GM18867 (cell line): ENCODE data around the gene ST6GALNAC2.
"Not testable (repeated sequence)": the region's sequence is repeated elsewhere in the genome, so short reads cannot be mapped to it uniquely, and the experiment has no call there.

Experiments
- ATAC-seq: cut with Tn5 transposase; IDR thresholded peaks from one replicate; pipeline ENCODE4 v1.9.1; 2021; ENCODE audit warnings: mild to moderate bottlenecking, moderate library complexity; ENCODE audit not compliant: unreplicated experiment

The ST6GALNAC2 gene

DNA sequence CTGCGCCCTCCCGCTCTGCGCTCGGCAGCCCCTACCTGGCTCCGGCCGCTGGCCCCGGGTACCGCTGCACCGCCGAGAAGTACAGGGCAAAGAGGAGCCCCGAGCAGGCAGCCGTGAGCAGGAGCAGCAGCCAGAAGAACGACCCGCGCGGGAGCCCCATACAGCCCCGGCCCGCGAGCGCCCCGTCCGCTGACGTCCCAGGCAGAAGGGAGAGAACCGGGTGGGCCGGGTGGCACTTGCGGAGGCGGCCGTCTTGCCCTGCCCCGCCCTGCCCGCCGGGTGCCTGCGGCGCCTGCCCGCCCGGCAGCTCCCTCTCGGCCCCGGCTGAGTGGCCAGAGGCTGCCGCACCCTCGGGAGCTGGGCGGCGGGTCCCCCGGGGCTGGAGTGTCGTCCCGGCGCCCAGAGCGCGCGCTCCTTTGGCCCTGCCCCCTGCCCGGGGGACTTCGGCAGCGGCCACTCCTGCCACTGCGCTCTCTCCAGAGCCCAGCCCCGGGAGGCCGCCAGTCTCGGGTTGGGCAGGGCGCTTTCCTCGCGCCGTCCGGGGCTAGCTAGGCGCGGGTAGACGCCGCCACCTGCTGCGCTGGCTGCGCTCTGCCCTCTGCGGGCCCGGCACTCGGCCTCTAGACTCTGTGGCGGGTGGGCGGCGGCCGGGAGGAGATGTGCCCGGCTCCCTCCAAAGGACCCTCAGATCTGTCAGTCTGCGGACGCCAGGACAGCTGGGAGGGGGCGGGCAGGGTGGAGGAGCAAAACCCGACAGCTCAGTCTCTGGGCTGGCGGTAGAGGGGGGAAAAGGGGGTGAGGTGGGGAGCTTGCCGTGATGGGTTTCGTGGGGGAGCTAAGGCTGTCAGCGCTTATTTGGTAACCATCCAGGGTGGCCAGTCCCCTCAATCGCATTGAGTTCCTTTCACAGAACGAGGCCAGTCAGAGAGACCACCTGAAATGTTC is at the start of gene ST6GALNAC2:
Gene ST6GALNAC2 (minus strand): TSS at position 212 of the 945 bp plus-strand sequence. CDS start 52 bp downstream, at position 160.
- ATAC-seq: no peak

DNA sequence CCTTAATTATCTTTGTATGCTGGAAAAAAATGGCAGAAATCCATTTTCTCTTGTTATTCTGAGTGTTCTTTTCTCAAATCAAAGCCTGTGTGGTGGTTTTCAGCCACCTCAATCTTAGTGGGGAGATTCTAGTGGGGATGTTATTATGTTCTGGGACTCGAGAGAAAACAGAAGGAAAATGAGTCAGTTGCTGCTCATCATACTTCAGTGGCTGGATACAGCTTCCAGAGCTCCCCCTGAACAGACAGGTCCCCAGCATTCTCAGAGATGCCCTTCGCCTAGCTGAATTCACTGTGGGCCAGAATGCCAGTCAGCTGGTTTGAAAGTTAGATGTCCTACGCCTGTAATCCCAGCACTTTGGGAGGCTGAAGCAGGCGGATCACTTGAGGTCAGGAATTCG is 49.4 kb upstream of the ST6GALNAC2 start:
- no peak for ATAC-seq

DNA sequence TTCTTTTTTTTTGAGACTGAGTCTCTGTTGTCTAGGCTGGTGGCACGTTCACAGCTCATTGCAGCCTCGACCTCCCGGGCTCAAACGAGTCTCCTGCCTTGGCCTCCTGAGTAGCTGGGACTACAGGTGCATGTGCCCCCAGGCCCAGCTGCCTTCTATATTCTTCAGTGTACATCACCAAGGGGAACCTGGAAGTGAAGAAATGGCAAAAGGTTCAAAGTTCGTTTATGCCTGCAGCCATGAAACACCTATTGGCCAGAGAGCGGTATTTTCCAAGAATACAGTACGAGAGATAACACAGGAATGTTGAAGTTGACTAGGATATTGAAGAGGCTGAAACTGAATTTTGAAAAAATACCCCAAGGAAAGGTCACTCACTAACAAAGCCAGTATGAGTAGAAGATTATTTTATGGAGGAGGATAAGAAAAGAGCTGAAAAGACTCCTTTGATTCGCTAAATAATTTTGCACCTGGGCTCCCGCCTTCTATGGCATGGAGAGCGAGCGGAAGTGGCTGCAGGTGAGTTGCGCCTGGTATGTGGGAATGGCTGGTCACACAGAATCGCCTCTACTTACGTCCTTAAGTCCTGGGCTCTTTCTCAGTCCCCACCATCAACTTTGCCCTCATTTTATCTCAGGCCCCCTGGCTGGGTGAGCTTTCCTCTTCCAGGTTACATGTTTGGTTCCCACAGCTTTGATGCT is 48.1 kb upstream of the ST6GALNAC2 start:
- no peak for ATAC-seq

DNA sequence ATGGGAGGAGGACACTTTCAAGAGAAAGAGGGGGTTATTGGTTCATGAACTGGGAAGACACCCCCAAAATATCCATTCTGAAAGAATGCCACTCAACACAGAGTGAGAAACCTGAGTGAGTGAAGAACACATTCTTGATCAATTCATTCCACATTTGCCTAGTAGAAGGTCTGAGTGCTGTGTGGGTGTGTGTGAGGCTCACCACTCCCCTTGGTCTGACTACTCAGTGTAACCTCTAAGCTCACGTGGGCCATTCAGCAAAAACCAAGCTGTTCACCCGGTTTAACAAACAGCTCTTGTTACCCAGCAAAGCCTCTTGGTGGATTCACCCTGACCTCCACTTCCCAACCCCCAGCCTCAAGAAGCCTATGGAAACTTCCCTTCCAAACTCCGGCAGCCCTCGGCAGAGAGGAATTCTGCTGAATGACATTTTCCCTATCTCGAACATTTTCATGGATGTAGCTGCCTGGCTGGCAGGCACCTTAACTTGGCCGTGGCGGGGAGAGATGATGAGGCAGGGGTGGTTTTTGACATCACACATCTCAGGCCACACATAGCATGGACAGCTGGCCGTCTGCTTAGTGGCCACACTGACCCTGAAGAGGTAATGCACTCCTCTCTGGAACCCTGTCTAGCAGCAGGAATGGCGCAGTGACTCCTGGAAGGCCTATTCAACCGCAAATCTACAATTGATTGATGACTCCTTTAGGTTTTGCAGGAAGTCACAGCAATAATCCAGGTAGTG is 46.3 kb upstream of the ST6GALNAC2 start:
- ATAC-seq: no peak

DNA sequence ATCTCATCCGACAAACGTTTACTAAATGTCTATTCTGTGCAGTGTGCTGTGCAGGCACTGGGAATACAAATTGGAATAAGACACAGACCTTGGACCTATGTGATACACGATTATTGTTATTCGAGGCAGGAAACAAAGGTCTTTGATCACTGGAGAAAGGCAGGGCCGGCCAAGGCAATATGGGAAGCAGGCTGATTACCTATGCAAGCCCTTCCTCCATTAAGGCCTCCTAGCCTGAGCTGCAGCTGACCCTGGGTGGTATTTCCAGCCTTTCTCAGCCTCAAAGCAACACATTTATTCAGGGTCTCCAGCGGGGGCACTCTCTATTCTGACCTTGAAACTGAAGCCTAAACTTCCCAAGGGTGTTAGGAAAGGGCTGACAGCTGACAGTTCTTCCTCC is 44.5 kb upstream of the ST6GALNAC2 start:
- no peak for ATAC-seq

DNA sequence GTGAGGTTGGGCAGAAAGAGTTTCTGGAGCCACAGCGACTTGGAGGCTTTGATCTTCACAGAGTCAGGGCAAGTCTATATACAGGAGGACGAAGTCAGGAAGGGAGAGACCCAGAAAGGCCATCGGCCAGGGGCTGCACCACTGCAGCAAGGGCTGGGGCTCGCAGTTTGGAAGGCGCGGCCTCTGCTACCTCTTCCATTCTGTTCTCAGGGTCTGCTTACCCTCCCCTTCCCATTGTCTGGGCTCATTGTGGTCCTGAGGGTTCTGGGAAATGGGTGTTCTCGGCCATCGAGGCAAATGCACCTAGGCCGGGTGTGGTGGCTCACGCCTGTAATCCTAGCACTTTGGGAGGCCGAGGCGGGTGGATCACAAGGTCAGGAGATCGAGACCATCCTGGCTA is 41.9 kb upstream of the ST6GALNAC2 start:
- no peak for ATAC-seq

DNA sequence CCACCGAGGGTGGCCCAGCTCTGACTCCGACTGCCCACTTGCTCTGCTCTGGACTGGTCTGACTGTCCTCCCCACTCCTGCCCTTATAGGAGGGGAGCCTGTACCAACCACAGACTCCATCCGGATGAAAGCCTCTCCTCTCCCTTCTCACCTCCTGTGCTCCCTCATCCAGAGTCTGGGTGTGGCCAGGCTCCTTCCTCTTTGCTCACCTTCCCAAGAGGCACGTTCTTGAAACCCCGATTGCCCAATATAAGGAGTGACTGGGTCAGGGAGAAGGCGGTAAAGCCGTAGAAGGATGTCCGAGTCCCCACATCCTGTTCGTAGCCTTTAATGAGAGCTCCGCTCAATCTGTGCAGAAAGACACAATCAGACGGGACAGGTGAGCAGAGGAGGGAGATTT is 40.8 kb upstream of the ST6GALNAC2 start:
- no peak for ATAC-seq

DNA sequence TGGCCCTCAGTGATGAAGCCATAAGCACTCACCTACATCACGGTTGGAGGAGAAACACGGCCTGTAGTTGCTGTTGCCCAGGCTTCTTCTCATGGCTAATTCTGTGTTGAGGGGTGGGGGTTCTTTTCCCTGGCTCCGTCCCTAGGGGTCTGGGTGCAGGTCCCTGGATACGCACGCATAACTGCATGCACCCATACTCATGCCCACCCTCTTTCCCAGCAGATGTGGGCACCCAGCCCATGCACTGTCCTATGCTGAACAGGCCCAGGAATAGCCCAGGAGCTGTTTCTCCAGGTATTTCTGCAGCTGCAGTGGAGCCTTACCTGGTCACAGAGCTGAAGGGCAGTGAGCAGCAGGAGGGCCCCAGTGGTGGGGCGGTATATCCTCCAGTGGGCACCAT is 39.8 kb upstream of the ST6GALNAC2 start:
- ATAC-seq: no peak

DNA sequence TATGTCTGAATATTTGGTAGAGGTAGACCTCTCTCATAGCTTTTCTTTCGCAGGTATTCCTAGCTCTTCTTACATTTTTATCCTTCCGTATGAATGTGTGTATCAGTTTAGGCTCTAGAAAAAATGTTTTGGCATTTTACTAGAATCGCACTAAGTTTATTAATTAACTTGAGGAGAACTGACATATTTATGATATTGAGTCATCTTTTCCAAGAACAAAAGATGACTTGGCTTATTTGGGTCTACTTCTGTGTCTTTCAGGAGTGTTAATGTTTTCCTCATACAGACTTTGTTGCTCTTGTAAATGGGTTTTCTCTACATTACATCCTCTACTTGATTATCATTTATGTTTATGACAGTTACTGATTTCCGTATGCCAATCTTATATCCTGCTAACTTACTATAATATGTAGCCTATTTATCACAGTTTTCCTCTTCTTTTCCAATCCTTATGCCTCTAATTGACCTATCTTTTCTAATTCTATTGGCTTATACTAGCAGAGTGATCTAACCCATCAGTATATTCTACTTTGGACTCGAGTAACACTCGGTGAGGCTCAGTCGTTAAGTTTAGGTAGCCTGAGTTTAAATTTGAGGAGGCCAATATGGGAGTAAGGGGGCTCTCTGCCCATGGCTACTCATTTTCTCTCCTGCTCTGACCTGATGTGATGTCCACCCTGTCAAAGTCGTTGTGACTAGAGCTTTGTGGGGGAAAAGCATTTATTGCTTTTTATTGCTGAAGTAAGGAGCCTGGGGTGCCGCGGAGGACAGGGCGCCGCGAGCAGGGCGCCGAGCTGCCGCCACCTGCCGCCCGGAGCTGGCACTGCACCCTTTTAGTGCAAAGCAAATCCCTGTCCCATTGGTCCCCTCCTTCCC is 37.8 kb upstream of the ST6GALNAC2 start:
- ATAC-seq: no peak

DNA sequence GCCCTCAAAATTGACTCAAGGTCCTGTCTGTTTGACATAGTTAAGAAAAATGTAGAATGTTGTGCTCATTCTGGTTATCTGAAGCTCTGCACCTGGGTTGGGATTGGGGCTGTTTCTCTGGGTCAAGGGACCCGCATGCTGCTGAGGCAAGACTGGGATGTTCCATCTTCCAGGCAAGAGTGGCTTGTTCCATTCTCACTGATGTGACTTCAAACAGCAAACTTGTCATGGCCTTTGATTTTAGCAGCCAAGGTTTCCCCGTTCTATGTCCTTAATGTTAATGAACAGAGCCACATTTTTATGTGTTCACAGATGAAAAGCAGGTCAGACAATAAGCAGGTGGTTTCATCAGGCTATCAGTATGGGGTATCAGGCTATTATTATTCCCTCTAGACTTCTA is 32.2 kb upstream of the ST6GALNAC2 start:
- no peak for ATAC-seq

DNA sequence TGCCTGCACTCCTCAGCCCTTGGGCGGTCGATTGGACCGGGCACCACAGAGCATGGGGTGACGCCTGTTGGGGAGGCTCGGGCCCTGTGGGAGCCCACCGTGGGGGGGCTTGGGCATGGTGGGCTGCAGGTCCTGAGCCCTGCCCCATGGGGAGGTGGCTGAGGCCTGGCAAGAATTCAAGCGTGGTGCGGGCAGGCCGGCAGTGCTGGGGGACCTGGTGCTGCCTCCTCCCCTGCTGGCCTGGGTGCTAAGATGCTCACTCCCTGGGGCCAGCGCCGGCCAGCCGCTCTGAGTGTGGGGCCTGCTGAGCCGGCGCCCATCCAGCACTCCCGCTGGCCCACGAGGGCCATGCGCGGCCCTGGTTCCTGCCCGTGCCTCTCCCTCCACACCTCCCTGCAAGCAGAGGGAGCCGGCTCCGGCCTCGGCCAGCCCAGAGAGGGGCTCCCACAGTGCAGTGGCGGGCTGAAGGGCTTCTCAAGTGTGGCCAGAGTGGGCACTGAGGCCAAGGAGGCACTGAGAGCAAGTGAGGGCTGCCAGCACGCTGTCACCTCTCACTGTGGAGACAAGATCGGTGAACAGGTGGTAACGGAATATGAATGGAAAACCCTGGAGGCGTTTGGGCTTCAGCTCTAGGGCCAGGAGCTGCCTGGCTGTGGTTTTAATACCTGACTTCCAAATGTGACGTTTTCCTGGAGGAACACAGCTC is 29.4 kb upstream of the ST6GALNAC2 start:
- no peak for ATAC-seq

DNA sequence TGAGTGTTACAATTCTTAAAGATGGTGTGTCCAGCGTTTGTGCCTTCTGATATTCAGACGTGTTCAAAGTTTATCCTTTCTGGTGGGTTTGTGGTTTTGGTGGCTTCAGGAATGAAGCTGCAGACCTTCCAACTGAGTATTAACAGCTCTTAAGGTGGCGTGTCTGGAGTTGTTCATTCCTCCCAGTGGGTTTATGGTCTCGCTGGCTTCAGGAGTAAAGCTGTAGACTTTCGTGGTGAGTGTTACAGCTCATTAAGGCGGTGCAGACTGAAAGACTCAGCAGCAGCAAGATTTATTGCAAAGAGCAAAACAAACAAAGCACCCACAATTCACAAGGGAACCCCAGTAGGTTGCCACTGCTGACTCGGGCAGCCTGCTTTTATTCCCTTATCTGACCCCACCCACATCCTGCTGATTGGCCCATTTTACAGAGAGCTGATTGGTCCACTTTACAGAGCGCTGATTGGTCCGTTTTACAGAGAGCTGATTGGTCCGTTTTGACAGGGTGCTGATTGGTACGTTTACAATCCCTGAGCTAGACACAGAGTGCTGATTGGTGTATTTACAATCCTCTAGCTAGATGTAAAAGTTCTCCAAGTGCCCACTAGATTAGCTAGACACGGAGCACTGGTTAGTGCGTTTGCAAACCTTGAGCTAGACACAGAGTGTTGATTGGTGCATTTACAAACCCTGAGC is 28.6 kb upstream of the ST6GALNAC2 start:
- ATAC-seq: not testable (repeated sequence)

DNA sequence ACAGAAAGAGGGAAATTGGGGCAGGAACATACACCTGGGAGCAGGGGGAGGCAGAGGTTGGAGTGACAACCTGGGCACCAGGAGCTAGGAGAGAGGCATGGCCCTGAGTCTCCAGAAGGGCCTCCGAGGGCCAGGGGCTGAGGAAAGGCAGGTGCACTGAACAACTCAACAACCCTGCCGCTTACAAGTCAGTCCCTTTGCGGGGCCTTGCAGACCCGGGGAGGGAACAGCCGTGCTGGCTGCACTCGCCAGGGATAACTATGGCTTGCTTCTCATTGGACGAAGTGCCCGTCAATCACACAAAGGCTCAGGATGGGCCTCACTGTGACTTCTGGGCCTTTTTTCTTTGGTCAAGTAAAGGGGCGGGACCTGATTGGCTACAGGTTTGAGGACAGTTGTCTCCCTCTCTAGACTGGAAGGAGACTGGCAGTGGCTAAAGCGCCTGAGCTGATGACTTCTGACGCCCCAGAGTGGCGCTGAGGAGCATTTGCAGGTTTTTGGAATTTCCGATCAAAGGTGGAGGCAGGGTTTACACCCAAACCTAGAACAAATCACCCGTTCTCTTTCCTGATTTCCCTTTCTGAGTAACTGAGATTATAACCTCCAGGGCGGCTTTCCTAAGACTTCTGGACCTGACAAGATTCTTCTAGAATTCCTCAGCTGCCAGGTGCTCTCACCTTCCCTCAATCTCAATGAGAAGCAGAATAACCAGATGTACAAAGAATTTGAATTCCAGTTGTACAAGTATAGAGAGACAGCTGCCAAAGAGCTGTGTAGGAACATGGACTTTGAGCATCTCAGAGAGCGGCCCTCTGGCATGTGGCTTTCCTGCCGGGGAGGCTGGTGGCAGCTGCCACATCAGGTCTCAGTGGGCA is 27.6 kb upstream of the ST6GALNAC2 start:
- no peak for ATAC-seq

DNA sequence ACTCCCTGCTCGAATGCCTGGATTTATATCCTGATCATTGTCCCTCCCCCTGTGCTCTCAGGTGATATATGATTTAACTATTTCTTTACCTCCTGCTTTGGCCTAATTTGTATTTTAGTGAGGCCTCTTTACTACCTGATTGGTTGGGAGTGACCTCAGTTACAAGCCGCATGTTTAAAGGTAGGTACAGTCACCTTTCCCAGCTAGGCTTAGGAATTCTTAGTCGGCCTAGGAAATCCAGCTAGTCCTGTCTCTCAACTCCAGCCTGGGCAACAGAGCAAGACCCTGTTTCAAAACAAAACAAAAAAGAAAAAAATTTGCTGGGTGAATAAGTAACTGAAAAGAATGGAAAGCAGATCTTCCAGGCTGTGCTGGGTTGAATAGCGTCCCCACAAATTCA is 26.8 kb upstream of the ST6GALNAC2 start:
- ATAC-seq: no peak

DNA sequence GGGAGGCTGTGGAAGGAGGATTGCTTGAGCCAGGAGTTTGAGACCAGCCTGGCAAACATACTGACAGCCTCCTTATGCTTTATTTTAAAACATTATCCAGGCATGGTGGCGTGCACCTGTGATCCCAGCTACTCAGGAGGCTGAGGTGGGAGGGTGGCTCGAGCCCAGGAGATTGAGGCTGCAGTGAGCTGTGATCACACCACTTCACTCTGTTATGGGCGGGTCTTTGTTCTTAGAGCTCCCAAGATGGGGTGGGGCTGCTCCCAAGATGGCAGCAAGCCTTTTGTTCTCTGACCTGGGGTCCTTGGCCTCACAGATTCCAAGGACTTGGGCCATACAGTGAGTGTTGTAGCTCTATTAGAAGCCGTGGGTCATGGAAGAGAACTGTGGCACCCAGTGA is 26.1 kb upstream of the ST6GALNAC2 start:
- no peak for ATAC-seq

DNA sequence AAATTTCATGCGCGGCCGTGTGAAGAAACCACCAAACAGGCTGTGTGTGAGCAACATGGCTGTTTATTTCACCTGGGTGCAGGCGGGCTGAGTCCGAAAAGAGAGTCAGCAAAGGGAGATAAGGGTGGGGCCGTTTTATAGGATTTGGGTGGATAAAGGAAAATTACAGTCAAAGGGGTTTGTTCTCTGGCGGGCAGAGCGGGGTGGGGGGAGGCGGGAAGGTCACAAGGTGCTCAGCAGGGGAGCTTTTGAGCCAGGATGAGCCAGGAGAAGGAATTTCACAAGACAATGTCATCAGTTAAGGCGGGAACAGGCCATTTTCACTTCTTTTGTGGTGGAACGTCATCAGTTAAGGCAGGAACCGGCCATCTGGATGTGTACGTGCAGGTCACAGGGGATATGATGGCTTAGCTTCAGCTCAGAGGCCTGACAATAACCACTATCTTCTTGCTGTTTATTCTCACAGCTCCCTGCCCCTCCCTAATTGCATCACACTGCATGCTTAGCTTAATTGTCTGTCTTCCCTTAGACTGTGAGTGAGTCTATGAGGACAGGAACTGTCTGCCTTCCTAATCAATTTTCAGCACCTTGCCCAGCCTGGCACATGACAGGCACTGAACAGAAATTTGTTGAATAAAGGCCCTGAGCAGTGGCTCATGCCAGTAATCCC is 25.6 kb upstream of the ST6GALNAC2 start:
- not testable (repeated sequence) for ATAC-seq

DNA sequence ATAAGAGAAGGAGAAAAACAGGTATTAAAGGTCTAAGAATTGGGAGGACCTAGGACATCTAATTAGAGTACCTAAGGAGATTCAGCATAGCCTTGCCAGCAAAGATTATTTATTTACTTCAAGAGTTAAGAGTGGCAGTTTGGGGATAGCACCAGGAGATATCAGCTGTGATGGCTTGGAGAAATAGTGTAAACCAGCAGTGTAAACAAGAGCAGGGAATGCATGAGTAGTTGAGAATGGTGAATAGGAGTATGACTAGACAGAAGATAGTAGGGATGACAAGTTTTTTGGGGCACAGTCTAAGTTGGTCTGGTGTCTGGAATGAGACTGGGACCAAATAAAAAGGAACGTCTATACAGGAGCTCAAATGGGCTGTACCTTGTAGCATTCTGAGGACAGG is 21.0 kb upstream of the ST6GALNAC2 start:
- not testable (repeated sequence) for ATAC-seq

DNA sequence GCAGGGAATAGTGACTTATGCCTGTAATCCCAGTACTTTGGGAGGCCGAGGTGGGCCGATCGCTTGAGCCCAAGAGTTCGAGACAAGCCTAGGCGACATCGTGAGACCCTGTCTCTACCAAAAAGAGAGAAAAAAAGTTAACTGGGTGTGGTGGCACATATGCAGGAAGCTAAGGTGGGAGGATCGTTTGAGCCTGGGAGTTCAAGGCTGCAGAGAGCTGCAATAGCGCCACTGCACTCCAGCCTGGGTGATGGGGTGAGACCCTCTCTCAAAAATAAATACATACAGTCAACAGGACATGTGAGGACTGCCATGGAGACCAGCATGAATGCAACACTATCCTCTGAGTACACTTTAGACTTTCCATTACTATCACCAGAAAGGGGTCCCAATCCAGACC is 15.4 kb upstream of the ST6GALNAC2 start:
- ATAC-seq: no peak
